ENCODE results near the gene GOLGA6L2.

The GOLGA6L2 gene

DNA sequence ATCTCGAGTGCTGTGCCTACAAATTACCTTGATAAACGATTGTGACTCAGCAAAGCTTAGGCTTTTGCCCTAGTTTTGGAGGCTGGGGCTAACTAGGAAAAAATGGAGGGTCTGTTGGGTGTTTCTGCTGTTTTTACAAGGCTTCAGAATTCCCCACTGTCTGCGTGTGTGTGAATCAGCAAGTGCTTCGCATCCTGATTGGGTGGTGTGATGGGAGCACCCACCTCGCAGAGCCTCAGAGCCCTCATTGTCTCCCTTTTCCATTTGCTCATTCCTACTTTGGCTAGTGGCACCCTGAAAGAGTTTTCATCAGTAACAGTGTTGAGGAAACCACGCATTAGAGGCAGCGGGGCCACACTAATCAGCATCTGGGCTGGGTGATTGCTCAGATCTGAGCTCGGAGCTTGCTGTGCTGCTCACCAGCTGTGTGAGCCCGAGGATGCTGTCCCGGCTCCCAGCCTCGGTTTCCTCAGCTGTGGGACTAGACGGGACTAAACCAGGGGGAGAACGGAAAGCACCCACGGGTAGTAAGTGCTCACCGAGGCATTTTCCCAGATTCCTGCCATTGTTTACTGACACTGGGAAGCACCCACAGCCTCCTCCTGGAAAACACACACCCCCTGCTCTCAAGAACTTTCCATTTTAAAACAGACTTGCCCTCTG lies 51.9 kb downstream of the GOLGA6L2 start:
- DNase-seq (ENCODE audit: low read depth in 1 of 2, low spot score in 1 of 2), result no peak

Measured in stimulated activated CD4-positive, alpha-beta T cell treated with anti-CD3 and anti-CD28 coated beads, Interleukin-15, amount 100 ng/mL, for 1 hour (primary cell).